Measurements from ENCODE around the gene INIP. TPM values are rescaled to one million over a fixed set of nuclear protein-coding genes. Genes with fewer than 3 reads are reported as not detected.

Gene INIP
- total RNA-seq, 1 experiment from 2014 or later, result 16.0 TPM

DNA sequence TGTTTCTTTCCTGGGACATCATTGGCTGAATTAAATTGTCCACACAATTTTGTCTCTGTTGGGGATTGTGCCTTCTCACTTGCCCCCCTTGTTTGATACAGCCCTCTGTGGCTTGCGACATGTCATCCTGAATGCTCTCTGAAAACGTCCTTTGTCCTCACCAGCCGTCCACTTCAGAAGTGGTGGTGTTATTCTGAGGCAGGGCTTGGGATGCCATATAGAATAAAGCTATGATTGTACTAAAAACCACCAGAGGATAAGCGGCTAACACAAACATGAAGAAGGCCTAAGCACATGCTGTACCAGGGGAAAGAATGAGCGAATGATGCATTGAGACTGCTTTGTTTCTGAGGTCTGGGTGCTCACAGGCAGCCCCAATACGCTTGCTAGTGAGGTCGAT lies 29.2 kb upstream of the INIP start:
- ATAC-seq (no peak), DNase-seq (ENCODE audit: low spot score) (no peak)
- no peak overlapping the region for H3K4me3 Mint-ChIP-seq
- peaks cover 10% of the 10 kb centered on the region for H3K27me3 Mint-ChIP-seq (ENCODE audit: low read depth)
- ChIA-PET POLR2A (interaction anchor here (0.6 to 0.7 kb wide), 2 partner anchors 30 to 339 kb away, joined by 3 to 5 read pairs; no protein-coding TSS in a partner anchor), CTCF (interaction anchor here (1.3 kb wide), 1 partner anchor 46 kb away, joined by 6 read pairs; no protein-coding TSS in a partner anchor)
- TF ChIP-seq, protein P1, sequence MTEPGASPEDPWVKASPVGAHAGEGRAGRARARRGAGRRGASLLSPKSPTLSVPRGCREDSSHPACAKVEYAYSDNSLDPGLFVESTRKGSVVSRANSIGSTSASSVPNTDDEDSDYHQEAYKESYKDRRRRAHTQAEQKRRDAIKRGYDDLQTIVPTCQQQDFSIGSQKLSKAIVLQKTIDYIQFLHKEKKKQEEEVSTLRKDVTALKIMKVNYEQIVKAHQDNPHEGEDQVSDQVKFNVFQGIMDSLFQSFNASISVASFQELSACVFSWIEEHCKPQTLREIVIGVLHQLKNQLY (CRISPR knock-in tag; IDR thresholded peaks at IDR 0.05), result no peak
- TF ChIP-seq, protein P2, sequence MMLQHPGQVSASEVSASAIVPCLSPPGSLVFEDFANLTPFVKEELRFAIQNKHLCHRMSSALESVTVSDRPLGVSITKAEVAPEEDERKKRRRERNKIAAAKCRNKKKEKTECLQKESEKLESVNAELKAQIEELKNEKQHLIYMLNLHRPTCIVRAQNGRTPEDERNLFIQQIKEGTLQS (CRISPR knock-in tag; conservative IDR thresholded peaks at IDR 0.05), result no peak
- TF ChIP-seq, protein P3, sequence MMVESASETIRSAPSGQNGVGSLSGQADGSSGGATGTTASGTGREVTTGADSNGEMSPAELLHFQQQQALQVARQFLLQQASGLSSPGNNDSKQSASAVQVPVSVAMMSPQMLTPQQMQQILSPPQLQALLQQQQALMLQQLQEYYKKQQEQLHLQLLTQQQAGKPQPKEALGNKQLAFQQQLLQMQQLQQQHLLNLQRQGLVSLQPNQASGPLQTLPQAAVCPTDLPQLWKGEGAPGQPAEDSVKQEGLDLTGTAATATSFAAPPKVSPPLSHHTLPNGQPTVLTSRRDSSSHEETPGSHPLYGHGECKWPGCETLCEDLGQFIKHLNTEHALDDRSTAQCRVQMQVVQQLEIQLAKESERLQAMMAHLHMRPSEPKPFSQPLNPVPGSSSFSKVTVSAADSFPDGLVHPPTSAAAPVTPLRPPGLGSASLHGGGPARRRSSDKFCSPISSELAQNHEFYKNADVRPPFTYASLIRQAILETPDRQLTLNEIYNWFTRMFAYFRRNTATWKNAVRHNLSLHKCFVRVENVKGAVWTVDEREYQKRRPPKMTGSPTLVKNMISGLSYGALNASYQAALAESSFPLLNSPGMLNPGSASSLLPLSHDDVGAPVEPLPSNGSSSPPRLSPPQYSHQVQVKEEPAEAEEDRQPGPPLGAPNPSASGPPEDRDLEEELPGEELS (CRISPR knock-in tag; IDR thresholded peaks at IDR 0.05), result no peak
- TF ChIP-seq ZNF317 (CRISPR knock-in tag; IDR thresholded peaks at IDR 0.05; ENCODE audit: borderline replicate concordance, low read depth) (no peak), NFYB (CRISPR knock-in tag; conservative IDR thresholded peaks at IDR 0.05; ENCODE audit: low read depth) (no peak)
- H3K36me3 Mint-ChIP-seq, result no peaks in the 10 kb centered on the region
- H3K4me1 Mint-ChIP-seq, result peaks cover 20% of the 10 kb centered on the region
- H3K27ac Mint-ChIP-seq, result no peak overlapping the region
- no peaks in the 10 kb centered on the region for H3K9me3 Mint-ChIP-seq

DNA sequence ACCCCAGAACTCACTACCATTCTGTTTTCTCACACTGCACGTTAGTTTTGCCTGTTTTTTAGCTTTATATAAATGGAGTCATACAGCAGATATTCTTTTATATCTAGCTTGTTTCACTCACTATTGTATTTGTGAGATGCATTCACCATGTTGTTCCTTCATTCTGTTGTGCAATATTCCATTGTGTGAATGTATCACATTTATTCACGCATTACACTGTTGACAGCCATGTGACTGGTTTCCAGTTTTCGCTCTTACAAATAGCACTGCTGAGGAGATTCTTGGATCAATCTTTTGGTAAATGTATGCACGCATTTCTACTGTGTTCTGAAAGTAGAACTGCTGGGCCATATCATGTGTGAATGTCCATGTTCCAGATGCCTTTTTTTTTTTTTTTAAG lies 26.3 kb upstream of the INIP start:
- H3K4me3 Mint-ChIP-seq, result no peak overlapping the region
- H3K9me3 Mint-ChIP-seq, result no peaks in the 10 kb centered on the region
- no peaks in the 10 kb centered on the region for H3K36me3 Mint-ChIP-seq
- H3K27me3 Mint-ChIP-seq (ENCODE audit: low read depth), result 0 out of 2 replicates have a peak, but pooled peaks cover under 1% of the 10 kb centered on the region
- CTCF ChIA-PET, result interaction anchor here (1.3 kb wide), 1 partner anchor 76 kb away, joined by 3 read pairs; no protein-coding TSS in a partner anchor
- POLR2A ChIA-PET, result no interaction called here
- ATAC-seq, result no peak
- no peak overlapping the region for H3K27ac Mint-ChIP-seq
- DNase-seq (ENCODE audit: low spot score), result no peak
- H3K4me1 Mint-ChIP-seq, result peaks cover 5% of the 10 kb centered on the region; the same call in 1 of the 2 replicates
- TF ChIP-seq, protein P2 (CRISPR knock-in tag; conservative IDR thresholded peaks at IDR 0.05), result no peak
- TF ChIP-seq ZNF423 (CRISPR knock-in tag; IDR thresholded peaks at IDR 0.05) (no peak), SMAD4 (CRISPR knock-in tag; IDR thresholded peaks at IDR 0.05) (no peak), RELA (CRISPR knock-in tag; IDR thresholded peaks at IDR 0.05; ENCODE audit: borderline replicate concordance) (no peak), MXD4 (CRISPR knock-in tag; IDR thresholded peaks at IDR 0.05; ENCODE audit: borderline replicate concordance) (no peak), GRHL2 (CRISPR knock-in tag; IDR thresholded peaks at IDR 0.05; ENCODE audit: insufficient replicate concordance, severe bottlenecking) (no peak), JAZF1 (CRISPR knock-in tag; IDR thresholded peaks at IDR 0.05) (no peak), SMAD3 (CRISPR knock-in tag; IDR thresholded peaks at IDR 0.05; ENCODE audit: borderline replicate concordance) (no peak), OVOL2 (CRISPR knock-in tag; IDR thresholded peaks at IDR 0.05; ENCODE audit: borderline replicate concordance) (no peak), NFE2L1 (CRISPR knock-in tag; IDR thresholded peaks at IDR 0.05) (no peak), SP1 (CRISPR knock-in tag; conservative IDR thresholded peaks at IDR 0.05) (no peak), NFATC4 (CRISPR knock-in tag; IDR thresholded peaks at IDR 0.05) (no peak), KAT7 (CRISPR knock-in tag; IDR thresholded peaks at IDR 0.05; ENCODE audit: borderline replicate concordance) (no peak)
- TF ChIP-seq, protein P4, sequence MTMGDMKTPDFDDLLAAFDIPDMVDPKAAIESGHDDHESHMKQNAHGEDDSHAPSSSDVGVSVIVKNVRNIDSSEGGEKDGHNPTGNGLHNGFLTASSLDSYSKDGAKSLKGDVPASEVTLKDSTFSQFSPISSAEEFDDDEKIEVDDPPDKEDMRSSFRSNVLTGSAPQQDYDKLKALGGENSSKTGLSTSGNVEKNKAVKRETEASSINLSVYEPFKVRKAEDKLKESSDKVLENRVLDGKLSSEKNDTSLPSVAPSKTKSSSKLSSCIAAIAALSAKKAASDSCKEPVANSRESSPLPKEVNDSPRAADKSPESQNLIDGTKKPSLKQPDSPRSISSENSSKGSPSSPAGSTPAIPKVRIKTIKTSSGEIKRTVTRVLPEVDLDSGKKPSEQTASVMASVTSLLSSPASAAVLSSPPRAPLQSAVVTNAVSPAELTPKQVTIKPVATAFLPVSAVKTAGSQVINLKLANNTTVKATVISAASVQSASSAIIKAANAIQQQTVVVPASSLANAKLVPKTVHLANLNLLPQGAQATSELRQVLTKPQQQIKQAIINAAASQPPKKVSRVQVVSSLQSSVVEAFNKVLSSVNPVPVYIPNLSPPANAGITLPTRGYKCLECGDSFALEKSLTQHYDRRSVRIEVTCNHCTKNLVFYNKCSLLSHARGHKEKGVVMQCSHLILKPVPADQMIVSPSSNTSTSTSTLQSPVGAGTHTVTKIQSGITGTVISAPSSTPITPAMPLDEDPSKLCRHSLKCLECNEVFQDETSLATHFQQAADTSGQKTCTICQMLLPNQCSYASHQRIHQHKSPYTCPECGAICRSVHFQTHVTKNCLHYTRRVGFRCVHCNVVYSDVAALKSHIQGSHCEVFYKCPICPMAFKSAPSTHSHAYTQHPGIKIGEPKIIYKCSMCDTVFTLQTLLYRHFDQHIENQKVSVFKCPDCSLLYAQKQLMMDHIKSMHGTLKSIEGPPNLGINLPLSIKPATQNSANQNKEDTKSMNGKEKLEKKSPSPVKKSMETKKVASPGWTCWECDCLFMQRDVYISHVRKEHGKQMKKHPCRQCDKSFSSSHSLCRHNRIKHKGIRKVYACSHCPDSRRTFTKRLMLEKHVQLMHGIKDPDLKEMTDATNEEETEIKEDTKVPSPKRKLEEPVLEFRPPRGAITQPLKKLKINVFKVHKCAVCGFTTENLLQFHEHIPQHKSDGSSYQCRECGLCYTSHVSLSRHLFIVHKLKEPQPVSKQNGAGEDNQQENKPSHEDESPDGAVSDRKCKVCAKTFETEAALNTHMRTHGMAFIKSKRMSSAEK (CRISPR knock-in tag; IDR thresholded peaks at IDR 0.05; ENCODE audit: borderline replicate concordance), result no peak
- TF ChIP-seq, protein P5, sequence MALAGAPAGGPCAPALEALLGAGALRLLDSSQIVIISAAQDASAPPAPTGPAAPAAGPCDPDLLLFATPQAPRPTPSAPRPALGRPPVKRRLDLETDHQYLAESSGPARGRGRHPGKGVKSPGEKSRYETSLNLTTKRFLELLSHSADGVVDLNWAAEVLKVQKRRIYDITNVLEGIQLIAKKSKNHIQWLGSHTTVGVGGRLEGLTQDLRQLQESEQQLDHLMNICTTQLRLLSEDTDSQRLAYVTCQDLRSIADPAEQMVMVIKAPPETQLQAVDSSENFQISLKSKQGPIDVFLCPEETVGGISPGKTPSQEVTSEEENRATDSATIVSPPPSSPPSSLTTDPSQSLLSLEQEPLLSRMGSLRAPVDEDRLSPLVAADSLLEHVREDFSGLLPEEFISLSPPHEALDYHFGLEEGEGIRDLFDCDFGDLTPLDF (CRISPR knock-in tag; IDR thresholded peaks at IDR 0.05), result no peak
- TF ChIP-seq, protein P6, sequence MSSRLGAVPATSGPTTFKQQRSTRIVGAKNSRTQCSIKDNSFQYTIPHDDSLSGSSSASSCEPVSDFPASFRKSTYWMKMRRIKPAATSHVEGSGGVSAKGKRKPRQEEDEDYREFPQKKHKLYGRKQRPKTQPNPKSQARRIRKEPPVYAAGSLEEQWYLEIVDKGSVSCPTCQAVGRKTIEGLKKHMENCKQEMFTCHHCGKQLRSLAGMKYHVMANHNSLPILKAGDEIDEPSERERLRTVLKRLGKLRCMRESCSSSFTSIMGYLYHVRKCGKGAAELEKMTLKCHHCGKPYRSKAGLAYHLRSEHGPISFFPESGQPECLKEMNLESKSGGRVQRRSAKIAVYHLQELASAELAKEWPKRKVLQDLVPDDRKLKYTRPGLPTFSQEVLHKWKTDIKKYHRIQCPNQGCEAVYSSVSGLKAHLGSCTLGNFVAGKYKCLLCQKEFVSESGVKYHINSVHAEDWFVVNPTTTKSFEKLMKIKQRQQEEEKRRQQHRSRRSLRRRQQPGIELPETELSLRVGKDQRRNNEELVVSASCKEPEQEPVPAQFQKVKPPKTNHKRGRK (CRISPR knock-in tag; IDR thresholded peaks at IDR 0.05; ENCODE audit: borderline replicate concordance), result no peak
- TF ChIP-seq, protein P7, sequence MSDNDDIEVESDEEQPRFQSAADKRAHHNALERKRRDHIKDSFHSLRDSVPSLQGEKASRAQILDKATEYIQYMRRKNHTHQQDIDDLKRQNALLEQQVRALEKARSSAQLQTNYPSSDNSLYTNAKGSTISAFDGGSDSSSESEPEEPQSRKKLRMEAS (CRISPR knock-in tag; IDR thresholded peaks at IDR 0.05), result no peak
